Activated T-cell treated with anti-CD3 and anti-CD28 coated beads for 1 hour (primary cell): ENCODE results near the gene OR7A10.

Source experiments
- DNase-seq: peaks from one replicate; pipeline ENCODE4 v3.0.0-alpha.2; 2020; ENCODE audit warnings: low read depth

Gene OR7A10

DNA sequence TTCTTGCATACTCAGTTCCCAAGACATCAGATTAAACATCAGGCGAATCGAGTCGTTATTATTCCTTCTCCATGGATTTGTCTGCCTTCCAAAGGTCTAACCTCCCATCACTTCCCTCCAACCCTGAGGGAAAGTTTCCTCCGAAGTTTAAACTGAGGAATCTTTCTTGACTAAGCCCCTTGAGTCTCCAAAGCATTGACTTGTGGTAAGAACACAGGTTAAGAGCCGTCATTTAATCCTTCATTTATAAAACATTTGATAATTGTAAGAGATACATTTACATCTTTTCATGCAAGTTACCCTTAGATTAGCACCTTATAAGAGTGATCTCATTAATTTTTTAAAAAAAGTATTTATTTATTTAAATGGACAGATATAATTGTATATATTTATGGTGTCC lies at the start of gene OR7A10:
OR7A10 (minus strand) TSS at position 101 of the 400 bp plus-strand sequence. CDS start 7,045 bp downstream, outside the sequence.
- DNase-seq = no peak

DNA sequence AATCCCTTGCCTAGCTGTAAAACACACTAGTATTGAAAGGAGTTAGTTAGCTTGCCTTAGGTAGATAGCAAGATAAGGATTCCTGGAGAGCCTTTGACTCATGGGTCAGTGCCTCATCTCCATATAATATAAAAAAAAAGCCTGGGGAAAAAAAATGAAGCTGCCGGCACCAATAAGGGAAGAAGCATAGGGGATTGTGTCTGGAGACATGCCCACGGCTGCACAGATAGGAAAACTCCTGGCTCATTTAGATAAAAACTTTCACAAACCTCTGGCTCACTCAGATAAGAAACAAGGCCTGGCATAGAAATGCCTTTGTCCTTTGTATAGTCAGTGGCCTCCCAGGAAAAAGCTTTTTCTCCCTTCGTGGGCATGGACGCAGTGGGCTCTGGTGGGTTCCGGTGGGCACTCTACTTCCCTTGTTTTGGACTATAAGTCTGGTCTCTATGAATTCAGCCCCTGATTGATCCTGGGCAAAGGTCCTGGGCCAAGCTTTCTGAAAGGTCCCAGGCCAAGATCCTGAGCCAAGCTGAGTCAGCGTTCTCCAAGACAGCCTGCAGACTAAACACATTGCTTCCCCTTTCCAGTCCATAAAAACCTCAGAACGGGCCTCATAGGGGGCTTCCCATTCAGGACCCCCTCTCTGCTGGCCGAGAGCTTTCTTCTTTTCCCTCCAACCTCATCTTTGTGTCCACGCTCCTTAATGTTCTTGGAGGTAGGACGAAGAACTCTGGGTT lies 42.1 kb upstream of the OR7A10 start:
- no peak for DNase-seq

DNA sequence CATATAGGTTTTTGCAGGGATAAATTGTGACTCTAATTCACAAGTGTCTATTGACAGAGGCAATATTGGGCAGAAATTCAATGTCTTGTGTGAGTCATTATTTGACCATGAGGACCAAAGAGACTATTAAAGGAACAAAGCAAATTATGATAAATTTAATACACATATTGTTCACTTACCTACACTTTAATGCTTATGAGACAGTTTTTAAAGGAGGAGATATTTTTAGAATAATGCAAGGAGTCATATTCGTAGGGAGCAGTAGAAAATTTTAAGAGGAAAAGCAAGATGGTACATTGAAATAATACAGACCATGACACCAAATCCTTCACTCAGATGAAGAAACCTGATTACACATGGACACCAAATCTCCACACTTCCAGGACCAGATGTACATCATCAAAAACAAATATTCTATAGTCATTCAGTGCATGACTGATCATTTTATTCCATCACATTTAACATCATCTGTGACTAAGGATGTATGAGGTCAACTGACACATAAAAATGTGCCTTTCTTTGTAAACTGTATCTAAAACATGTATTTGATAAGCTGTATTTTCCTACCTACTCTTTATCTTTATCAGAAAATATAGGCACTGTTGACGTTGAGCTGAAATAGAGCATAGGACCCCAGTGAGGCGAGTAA lies 41.4 kb upstream of the OR7A10 start:
- no peak for DNase-seq

DNA sequence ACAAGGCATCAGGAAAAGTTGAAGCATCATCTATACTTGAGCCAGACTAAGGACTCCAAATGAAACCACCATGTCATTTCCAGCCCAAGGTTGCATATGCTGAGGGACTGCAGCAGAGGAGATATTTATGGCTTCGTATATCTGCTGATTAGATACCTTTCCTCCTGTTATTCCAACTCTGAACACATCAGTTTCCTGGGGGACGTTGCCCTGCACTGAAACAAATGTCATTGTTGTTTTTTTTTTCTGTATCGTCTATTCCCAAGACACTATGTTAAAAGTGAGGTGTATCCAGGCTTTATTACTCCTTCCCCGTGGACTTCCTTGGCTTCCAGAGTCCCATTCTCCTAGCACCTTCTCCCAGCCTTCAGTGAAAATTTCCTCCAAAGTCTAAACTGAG lies 37.3 kb upstream of the OR7A10 start, which contains the start of gene OR7A17:
OR7A17 (minus strand) TSS at position 101 of the 400 bp plus-strand sequence. CDS start 4,777 bp downstream, outside the sequence.
- no peak for DNase-seq

GRCh38 chr19:14871619-14872230 lies 23.0 kb upstream of the OR7A10 start:
- no peak for DNase-seq

DNA sequence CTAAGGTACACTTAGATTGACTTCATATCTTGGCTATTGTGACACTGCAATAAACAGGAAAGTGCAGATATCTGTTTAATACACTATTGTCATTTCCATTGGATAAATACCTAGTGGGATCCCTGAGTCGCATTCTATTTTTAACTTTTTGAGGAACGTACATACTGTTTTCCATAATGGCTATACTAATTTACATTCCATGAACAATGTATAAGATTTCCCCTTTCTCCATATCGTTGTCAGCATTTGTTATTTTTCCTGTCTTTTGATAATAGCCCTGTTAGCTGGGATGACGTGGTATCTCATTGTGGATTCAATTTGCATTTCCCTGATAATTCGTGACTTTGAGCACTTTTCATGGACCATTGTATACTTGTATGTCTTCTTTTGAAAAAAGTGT lies 19.8 kb upstream of the OR7A10 start:
- no peak for DNase-seq

- DNase-seq = no peak
Measured at GRCh38 chr19:14843578-14843977, 5.1 kb downstream of the OR7A10 start.

GRCh38 chr19:14843169-14843568 lies 5.6 kb downstream of the OR7A10 start:
- DNase-seq = no peak

DNA sequence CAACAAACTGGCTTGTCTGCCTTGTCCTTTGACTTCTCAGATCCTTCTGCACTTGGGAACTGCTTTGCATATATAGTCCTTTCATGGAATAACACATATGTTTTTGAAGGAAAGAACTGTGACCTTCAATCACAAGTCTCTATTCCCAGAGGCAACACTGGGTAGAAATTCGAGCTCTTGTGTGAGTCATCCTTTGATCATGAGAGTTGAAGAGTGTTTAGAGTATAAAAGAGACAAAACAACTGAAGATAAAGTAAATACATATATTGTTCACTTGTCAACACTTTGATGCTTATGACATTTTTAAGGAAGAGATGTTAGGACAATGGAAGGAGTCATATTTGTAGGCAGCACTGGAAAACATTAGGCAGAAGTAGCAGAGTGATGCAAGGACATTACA lies 8.5 kb downstream of the OR7A10 start:
- no peak for DNase-seq

DNA sequence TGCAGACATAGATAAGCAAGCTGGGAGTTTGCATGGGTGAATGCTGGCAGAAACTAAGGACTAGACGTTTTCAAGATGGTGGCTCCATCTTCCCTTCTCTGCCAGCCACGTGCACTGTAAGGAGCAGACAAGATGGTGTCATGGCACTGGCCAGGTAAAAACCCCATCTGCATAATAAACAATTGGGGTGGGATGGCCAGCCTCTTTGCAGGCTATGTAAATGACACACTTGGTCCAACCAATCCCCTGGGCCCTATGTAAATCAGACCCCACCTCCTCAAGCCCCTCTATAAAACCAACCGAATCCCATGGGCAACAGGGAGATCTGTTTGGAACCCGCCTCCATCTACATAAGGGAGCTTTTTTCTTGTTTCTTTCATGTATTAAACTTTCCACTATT lies 11.3 kb downstream of the OR7A10 start:
- DNase-seq = no peak

- DNase-seq = no peak
Measured at GRCh38 chr19:14835011-14835410, 13.7 kb downstream of the OR7A10 start, which contains the start of the genes OR7A5 and OR7C1. Gene OR7A5 (minus strand): TSS chr19:14835185. CDS start chr19:14828241, 6,944 bp downstream. Gene OR7C1 (minus strand): TSS chr19:14835185. CDS start chr19:14800136, 35,049 bp downstream.

GRCh38 chr19:14830702-14831101 lies 18.0 kb downstream of the OR7A10 start:
- DNase-seq = no peak

DNA sequence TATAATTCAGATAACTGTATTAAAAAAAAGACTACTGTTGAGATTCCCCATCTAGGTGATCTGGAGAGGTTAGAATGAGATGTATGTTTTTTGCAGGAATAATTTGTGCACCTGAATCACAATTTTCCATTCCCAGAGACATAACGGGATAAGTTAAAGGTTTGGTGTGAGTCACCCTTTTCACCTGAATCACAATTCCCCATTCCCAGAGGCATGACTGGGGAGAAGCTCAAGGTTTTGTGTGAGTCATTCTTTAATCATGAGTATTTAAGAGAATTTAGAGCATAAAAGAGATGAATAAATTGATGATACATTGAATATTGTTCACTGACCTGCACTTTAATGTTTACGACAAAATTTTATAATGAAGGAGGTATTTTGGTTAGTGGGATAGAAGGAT lies 22.7 kb downstream of the OR7A10 start:
- DNase-seq = no peak

- DNase-seq = no peak
Measured at GRCh38 chr19:14821937-14822336, 26.8 kb downstream of the OR7A10 start.

- DNase-seq = no peak
Measured at GRCh38 chr19:14818588-14818987, 30.1 kb downstream of the OR7A10 start.

GRCh38 chr19:14817052-14817451 lies 31.7 kb downstream of the OR7A10 start:
- DNase-seq = no peak

GRCh38 chr19:14814982-14815652 lies 33.6 kb downstream of the OR7A10 start:
- no peak for DNase-seq

GRCh38 chr19:14809272-14810057 lies 39.3 kb downstream of the OR7A10 start:
- no peak for DNase-seq

- DNase-seq = no peak
Measured at GRCh38 chr19:14804765-14805164, 44.0 kb downstream of the OR7A10 start.

- DNase-seq = no peak
Measured at GRCh38 chr19:14798760-14799159, 50.0 kb downstream of the OR7A10 start.

- no peak for DNase-seq
Measured at GRCh38 chr19:14796021-14796420, 52.7 kb downstream of the OR7A10 start.
